Esophagus (tissue), 2 donors: ENCODE results near the gene VN1R5. TPM values are rescaled to one million over a fixed set of nuclear protein-coding genes. Genes with fewer than 3 reads are reported as not detected.
"Not testable (repeated sequence)": the region's sequence is repeated elsewhere in the genome, so short reads cannot be mapped to it uniquely, and the experiment has no call there.

Source experiments
- H3K27ac ChIP-seq, 2 donors: one replicate each; pipeline ENCODE4 v1.5.1; 2013; ENCODE audit warnings: low read depth in 2 of 2, mild to moderate bottlenecking in 2 of 2, inconsistent platforms in 1 of 2, low read length in 1 of 2, moderate library complexity in 1 of 2
- H3K27me3 ChIP-seq, 2 donors: one replicate each; pipeline ENCODE4 v1.6.1; 2013; ENCODE audit warnings: low read length in 2 of 2, control low read depth in 1 of 2, mild to moderate bottlenecking in 1 of 2; ENCODE audit not compliant: insufficient read depth in 2 of 2, control insufficient read depth in 1 of 2
- H3K36me3 ChIP-seq, 2 donors: one replicate each; pipeline ENCODE4 v1.6.1; 2013; ENCODE audit warnings: low read length in 1 of 2; ENCODE audit not compliant: control insufficient read depth in 2 of 2, insufficient read depth in 2 of 2
- H3K4me1 ChIP-seq, 2 donors: one replicate each; pipeline ENCODE4 v1.6.1; 2013; ENCODE audit warnings: low read length in 1 of 2; ENCODE audit not compliant: control insufficient read depth in 2 of 2, insufficient read depth in 2 of 2
- H3K4me3 ChIP-seq, 2 donors: one replicate each; pipeline ENCODE4 v1.5.1; 2013; ENCODE audit warnings: low read length in 2 of 2, mild to moderate bottlenecking in 2 of 2, low read depth in 1 of 2, moderate library complexity in 1 of 2
- H3K9me3 ChIP-seq, 2 donors: one replicate each; pipeline ENCODE4 v1.6.1; 2013; ENCODE audit warnings: mild to moderate bottlenecking in 2 of 2, low read depth in 1 of 2, low read length in 1 of 2, moderate library complexity in 1 of 2; ENCODE audit not compliant: control insufficient read depth in 2 of 2, insufficient read depth in 1 of 2
- WGBS, 2 donors: extraction: QIAGEN DNeasy Blood & Tissue Kit; methylation state at CpG; one replicate each; pipeline ENCODE4 v1.1.7; 2013; 5-methylcytosine and 5-hydroxymethylcytosine counted together
- polyA plus RNA-seq, 2 donors: library from polyadenylated mRNA; stranded (reverse); fragments of 200-250 nt; gene quantifications; one replicate each; pipeline ENCODE4 v1.2.3, GENCODE V29; 2013
- donor health status: healthy with polysubstance abuse.
- donor health status: Bipolar disorder and iron deficiency.

Gene VN1R5
- polyA plus RNA-seq, 2 donors: not detected

DNA sequence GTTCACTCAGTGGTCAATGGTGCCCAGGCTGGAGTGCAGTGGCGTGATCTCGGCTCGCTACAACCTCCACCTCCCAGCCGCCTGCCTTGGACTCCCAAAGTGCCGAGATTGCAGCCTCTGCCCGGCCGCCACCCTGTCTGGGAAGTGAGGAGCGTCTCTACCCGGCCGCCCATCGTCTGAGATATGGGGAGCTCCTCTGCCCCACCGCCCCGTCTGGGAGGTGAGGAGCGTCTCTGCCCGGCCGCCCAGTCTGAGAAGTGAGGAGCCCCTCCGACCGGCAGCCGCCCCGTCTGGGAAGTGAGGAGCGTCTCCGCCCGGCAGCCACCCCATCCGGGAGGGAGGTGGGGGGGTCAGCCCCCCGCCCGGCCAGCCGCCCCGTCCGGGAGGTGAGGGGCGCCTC lies 35.6 kb upstream of the VN1R5 start:
- H3K27ac ChIP-seq, H3K27me3 ChIP-seq, H3K4me1 ChIP-seq, H3K36me3 ChIP-seq, H3K4me3 ChIP-seq, H3K9me3 ChIP-seq: not testable (repeated sequence)
- WGBS, 2 donors: 93 to 97% methylated on average over 19 to 24 of the region's 30 CpGs

DNA sequence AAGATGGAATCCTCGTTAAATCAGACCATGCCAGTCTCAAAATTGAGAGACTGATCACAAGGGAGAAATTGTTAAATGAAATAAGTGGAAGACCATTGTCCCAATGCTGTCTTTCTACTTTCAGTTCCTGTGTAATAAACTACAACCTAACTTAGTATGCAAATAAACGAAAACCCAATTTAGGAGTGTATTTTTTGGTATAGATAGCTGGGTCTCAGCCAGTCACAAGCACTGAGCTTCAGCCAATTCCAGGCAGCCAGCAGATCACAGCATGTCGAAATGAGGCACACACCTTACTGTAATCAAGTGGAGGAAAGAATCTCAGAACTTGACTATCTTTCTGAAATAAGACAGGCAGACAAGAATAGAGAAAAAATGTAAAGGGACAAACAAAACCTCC lies 33.0 kb upstream of the VN1R5 start:
- H3K36me3 ChIP-seq: no peaks in the 10 kb centered on the region
- H3K27ac ChIP-seq: no peak overlapping the region
- H3K9me3 ChIP-seq: no peaks in the 10 kb centered on the region
- no peaks in the 10 kb centered on the region for H3K4me1 ChIP-seq
- H3K4me3 ChIP-seq: no peak overlapping the region
- H3K27me3 ChIP-seq: no peaks in the 10 kb centered on the region
- WGBS, 2 donors: 67 to 72% methylated on average over 3 of the region's 3 CpGs

DNA sequence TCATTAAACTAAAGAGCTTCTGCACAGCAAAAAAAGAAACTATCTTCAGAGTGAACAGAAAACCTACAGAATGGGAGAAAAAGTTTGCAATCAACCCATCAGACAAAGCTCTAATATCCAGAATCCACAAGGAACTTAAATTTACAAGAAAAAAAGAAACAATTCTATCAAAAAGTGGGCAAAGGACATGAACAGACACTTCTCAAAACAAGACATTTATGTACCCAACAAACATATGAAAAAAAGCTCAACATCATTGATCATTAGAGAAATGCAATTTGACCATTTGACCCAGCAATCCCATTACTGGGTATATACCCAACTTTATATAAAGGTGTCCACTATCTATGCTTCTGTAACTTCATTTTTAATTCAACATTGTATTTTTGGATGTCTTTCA lies 31.1 kb upstream of the VN1R5 start:
- Histone ChIP-seq H3K27me3 (no peaks in the 10 kb centered on the region), H3K36me3 (no peaks in the 10 kb centered on the region), H3K4me3 (no peak overlapping the region), H3K4me1 (no peaks in the 10 kb centered on the region), H3K27ac (no peak overlapping the region), H3K9me3 (no peaks in the 10 kb centered on the region)

DNA sequence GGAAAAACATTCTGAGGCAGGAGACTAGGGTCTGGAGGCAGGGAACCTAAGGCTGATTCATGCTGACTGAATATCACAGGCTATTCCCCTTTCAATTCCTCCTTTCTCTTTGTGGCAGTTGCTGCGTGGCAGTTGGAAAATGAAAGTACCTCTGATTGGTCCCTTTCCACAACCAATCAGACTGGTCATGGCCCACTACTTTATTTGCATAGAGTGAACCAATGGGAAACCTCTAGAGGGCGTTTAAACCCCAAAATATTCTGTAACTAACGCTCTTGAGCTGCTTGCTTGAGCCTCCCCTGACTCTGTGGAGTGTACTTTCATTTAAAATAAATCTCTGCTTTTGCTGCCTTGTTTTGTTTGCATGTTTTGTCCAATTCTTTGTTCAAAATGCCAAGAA lies 27.7 kb upstream of the VN1R5 start:
- Histone ChIP-seq H3K36me3 (no peaks in the 10 kb centered on the region), H3K4me1 (no peaks in the 10 kb centered on the region), H3K4me3 (no peak overlapping the region), H3K27me3 (no peaks in the 10 kb centered on the region), H3K27ac (no peak overlapping the region), H3K9me3 (no peaks in the 10 kb centered on the region)
- 49 to 55% methylated on average over 3 of the region's 3 CpGs for WGBS, 2 donors

DNA sequence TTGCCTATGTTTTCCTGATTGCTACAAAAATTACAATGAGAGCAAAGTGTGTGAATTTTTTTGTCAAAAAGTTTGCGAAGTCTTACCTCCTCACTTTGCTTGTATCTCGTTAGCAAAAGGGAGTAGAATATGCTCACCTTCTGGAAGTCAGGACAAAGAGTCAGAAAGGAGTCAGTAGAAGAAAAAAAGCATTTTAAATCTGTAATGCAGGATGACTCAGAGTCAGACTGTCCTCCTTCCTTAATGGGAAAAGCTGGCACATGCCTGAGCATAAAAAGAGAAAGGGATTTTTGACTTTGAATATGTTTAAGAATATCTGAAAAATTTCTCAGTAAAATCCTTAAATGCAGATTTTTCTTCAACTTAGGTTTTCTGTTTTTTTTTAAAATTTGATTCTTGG lies 14.2 kb upstream of the VN1R5 start:
- peaks cover 4% of the 10 kb centered on the region in 2 donors for H3K9me3 ChIP-seq
- WGBS, 2 donors: 69 to 72% methylated on average over 2 of the region's 2 CpGs
- no peak overlapping the region for H3K4me3 ChIP-seq
- H3K4me1 ChIP-seq: no peaks in the 10 kb centered on the region
- H3K27me3 ChIP-seq: no peaks in the 10 kb centered on the region
- no peak overlapping the region for H3K27ac ChIP-seq
- H3K36me3 ChIP-seq: no peaks in the 10 kb centered on the region

DNA sequence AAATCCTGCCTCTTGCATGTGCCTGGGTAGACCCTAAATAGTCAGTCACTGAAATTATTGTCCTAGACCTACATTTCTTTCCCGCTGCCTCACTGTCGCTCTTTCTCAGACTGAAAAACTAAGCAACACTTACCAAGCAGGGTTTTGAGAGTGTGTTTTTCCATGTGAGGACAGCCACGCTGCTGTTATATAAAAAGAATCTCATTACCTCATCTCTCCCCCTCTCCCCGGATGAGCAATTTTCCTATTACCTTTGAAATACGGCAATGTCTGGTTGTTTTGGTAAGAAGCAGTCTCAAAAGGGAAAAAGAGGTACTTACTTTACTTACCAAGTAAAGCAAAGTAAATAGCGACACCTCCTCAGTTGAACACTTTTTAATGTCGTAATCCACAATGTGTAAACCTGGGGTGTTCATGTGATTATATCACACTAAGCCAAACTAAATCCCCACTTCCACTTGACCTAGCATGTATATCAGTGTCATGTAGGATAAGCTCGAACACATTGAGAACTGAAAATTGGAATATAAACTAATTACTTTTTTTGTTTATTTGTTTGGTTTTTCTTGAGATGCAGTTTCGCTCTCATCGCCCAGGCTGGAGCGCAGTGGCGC lies 12.2 kb upstream of the VN1R5 start:
- H3K4me1 ChIP-seq: no peaks in the 10 kb centered on the region
- H3K4me3 ChIP-seq: no peak overlapping the region
- no peaks in the 10 kb centered on the region for H3K27me3 ChIP-seq
- WGBS, 2 donors: 91 to 92% methylated on average over 12 of the region's 12 CpGs
- H3K36me3 ChIP-seq: no peaks in the 10 kb centered on the region
- H3K27ac ChIP-seq: no peak overlapping the region
- H3K9me3 ChIP-seq: peaks cover 4% of the 10 kb centered on the region in 2 donors

DNA sequence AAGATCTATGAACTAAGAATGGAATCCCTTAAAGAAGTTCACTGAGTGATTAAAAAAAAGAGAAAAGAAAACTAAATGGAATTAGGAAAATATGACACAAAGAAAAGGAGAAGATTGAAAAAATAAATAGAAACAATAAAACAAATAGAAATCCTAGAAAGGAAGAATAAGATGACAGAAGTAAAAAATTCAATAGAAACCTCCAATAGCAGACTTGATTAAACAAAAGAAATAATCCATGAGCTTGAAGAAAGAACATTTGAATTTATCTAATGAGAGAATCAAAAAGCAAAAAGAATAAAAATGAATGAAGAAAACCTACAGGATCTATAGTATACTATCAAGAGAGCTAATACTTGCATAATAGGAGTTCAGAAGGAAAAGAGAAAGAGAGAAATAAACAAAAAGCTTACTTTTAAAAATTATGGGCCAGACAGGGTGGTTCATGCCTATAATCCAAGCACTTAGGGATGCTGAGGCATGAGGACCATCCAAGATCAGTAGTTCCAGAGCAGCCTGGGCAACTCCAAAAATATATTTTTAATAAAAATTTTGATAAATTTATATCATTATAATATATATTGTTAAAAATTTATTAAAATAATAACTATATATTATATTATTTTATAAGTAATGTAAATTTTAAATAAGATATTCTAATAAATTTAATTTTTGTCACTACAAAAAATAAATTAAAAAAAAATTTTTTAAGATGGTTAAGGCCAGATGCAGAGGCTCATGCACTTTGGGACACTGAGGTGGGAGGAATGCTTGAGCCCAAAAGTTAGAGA lies 9.4 kb upstream of the VN1R5 start:
- Histone ChIP-seq H3K36me3 (no peaks in the 10 kb centered on the region), H3K4me3 (no peak overlapping the region), H3K9me3 (peaks cover 4% of the 10 kb centered on the region in 2 donors), H3K27me3 (no peaks in the 10 kb centered on the region), H3K27ac (no peak overlapping the region), H3K4me1 (no peaks in the 10 kb centered on the region)

DNA sequence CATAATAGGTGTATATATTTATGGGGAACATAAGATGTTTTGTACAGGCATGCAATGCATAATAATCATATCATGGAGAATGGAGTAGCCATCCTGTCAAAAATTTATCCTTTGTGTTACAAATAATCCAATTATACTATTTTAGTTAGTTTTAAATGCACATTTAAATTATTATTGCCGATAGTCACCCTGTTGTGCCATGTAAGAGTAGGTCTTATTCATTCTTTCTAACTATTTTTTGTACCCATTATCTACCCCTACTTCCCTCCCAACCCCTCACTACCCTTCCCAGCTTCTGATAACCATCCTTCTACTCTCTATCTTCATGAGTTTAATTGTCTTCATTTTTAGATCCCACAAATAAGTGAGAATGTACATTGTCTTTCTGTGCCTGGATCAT lies 8.3 kb upstream of the VN1R5 start:
- Histone ChIP-seq H3K4me1 (no peaks in the 10 kb centered on the region), H3K36me3 (no peaks in the 10 kb centered on the region), H3K9me3 (peaks cover 4% of the 10 kb centered on the region in 2 donors), H3K4me3 (no peak overlapping the region), H3K27me3 (no peaks in the 10 kb centered on the region), H3K27ac (no peak overlapping the region)
- 97 to 98% methylated on average over 1 of the region's 1 CpG for WGBS, 2 donors

DNA sequence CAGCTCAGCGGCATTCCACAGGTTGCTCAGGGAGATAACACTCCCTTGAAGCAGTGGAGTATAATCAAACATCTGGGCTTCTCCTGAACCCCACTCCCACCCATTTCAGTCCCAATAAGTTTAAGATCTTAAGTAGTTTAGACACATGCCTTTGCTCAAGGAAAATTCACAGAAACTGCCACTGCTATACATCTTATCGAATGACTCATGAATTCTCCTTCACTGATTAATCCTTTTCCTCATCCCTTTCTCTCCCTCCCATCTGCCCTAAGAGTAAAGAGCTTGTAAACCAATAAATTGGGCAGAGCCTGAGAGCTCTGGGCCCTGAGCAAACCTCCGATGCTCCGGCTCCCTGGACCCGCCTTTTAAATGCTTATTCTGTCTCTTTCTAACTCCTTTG lies 10.2 kb downstream of the VN1R5 start:
- 88 to 91% methylated on average over 5 of the region's 5 CpGs for WGBS, 2 donors
- Histone ChIP-seq H3K4me1 (no peaks in the 10 kb centered on the region), H3K36me3 (no peaks in the 10 kb centered on the region), H3K4me3 (no peak overlapping the region), H3K9me3 (peaks cover 5 to 6% of the 10 kb centered on the region in 2 donors), H3K27me3 (no peaks in the 10 kb centered on the region), H3K27ac (no peak overlapping the region)
